GM10248 (cell line): ENCODE results near the gene SSX5.
"Not testable (repeated sequence)": the region's sequence is repeated elsewhere in the genome, so short reads cannot be mapped to it uniquely, and the experiment has no call there.

ENCODE experiments used
- CTCF ChIA-PET: fragments of 300-600 bp; sonication (Branson Sonifier 250); formaldehyde crosslinking; extraction: SDS; loops from one replicate; lab custom pipeline; 2021; ENCODE audit warnings: antibody characterized with exemption; lab: Yijun Ruan, JAX
- POLR2A ChIA-PET: fragments of 350-650 bp; sonication (Branson Sonifier 250); formaldehyde crosslinking; extraction: SDS; loops from one replicate; lab custom pipeline; 2020; ENCODE audit warnings: antibody characterized with exemption; lab: Yijun Ruan, JAX
- DNase-seq: peaks from one replicate; pipeline ENCODE4 v3.0.0; 2012; ENCODE audit errors: extremely low spot score
- CTCF ChIP-seq: IDR thresholded peaks from 2 replicates; pipeline ENCODE4 v1.5.1; 2012; ENCODE audit warnings: mild to moderate bottlenecking, low read depth; ENCODE audit errors: extremely low read depth, missing control alignments, control extremely low read depth

SSX5 gene

GRCh38 chrX:48196745-48197201 lies at the start of gene SSX5:
SSX5 (minus strand) TSS chrX:48196795; CDS start chrX:48195358, 1,437 bp downstream.
- POLR2A ChIA-PET = no interaction called here
- no peak for DNase-seq

GRCh38 chrX:48224196-48224595 lies 27.6 kb upstream of the SSX5 start:
- CTCF ChIA-PET, POLR2A ChIA-PET, DNase-seq: not testable (repeated sequence)

More at GRCh38 chrX:48196745-48197201, at the start of gene SSX5:
- CTCF ChIA-PET = no interaction called here
- TF ChIP-seq CTCF = no peak

- DNase-seq, CTCF ChIA-PET, POLR2A ChIA-PET: not testable (repeated sequence)
Observed at GRCh38 chrX:48214341-48214740, 17.7 kb upstream of the SSX5 start.

GRCh38 chrX:48190024-48190423 lies 6.6 kb downstream of the SSX5 start:
- CTCF ChIA-PET, POLR2A ChIA-PET, DNase-seq: not testable (repeated sequence)

- CTCF ChIA-PET, DNase-seq, POLR2A ChIA-PET: not testable (repeated sequence)
Observed at GRCh38 chrX:48181882-48182281, 14.7 kb downstream of the SSX5 start.

- no peak for DNase-seq
- ChIA-PET CTCF (no interaction called here), POLR2A (no interaction called here)
- no peak for TF ChIP-seq CTCF
Observed at GRCh38 chrX:48180811-48181210, 15.8 kb downstream of the SSX5 start.

GRCh38 chrX:48179691-48180090 lies 16.9 kb downstream of the SSX5 start:
- no peak for DNase-seq

GRCh38 chrX:48166322-48166721 lies 30.3 kb downstream of the SSX5 start:
- CTCF ChIA-PET, DNase-seq, POLR2A ChIA-PET: not testable (repeated sequence)

More at GRCh38 chrX:48179691-48180090, 16.9 kb downstream of the SSX5 start:
- POLR2A ChIA-PET = no interaction called here
- CTCF ChIA-PET = no interaction called here
- no peak for TF ChIP-seq CTCF

GRCh38 chrX:48165241-48165640 lies 31.4 kb downstream of the SSX5 start:
- no peak for DNase-seq
- no peak for TF ChIP-seq CTCF
- POLR2A ChIA-PET = no interaction called here
- CTCF ChIA-PET = no interaction called here

GRCh38 chrX:48156014-48156413 lies 40.6 kb downstream of the SSX5 start:
- ChIA-PET POLR2A (no interaction called here), CTCF (no interaction called here)
- TF ChIP-seq CTCF = no peak
- no peak for DNase-seq
